NCI-H524 (cell line): Measurements from ENCODE around the gene PRR13.
"Not testable (repeated sequence)": the region's sequence is repeated elsewhere in the genome, so short reads cannot be mapped to it uniquely, and the experiment has no call there.

Source experiments
- DNase-seq, 2 experiments: peaks; one replicate each; lab custom pipeline; 2025; lab: John Stamatoyannopoulos, UW

Gene PRR13, protein sequence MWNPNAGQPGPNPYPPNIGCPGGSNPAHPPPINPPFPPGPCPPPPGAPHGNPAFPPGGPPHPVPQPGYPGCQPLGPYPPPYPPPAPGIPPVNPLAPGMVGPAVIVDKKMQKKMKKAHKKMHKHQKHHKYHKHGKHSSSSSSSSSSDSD

DNA sequence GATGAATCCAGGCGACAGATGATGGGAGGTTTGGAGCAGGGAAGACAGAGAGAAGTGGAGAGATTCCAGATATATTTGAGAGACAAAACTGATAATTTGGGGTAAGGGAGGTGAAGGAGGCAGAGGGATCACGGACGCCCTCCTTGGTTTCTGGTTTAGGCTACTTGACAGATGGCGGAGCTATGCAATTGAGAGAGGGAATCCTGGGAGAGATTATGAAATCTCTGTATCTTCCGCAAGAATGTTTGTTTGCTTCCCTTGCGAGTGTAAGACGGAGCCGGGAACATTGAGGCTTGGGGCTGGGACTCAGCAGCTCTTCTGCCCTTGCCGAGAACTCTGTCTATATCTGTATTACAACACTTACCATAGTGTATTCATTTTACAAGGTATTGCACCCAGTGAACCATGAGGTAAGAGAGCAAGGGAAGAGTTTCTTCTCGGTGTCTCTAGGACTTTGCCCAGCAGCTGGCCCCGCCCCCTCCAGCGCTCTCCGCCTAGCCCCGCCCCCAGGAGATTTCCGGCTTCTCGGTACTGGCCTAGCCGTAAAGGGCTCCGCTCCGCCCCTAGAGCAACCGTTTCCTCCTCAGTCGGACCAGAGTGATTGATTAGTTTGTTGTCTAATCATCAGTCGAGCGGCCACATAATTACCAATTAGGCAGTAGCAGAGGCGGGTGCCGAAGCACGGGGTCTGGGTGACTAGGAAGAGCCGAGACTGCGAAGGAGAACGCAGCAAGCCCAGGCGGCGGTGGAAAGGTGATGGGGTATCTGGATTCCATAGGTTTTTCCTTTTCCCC, at the start of gene PRR13:
Gene PRR13, plus strand, starts transcription at position 695 of the 794 bp plus-strand sequence. CDS start 981 bp downstream, outside the sequence.
- peak; percentile 95 to 99 for DNase-seq

DNA sequence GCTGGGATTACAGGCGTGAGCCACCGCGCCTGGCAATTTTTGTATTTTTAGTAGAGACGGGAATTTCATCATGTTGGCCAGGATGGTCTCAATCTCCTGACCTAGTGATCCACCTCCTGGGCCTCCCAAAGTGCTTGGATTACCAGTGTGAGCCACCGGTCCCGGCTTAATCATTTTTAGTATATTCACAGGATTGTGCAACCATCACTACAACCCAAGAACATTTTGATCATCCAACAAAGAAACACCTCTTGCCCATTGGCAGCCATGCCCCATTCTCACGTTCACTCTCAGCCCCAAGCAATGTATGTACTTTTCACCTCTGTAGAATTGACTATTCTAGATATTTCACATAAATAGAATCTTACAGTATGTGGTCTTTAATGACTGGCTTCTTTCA, 41.6 kb upstream of the PRR13 start:
- no peak for DNase-seq

DNA sequence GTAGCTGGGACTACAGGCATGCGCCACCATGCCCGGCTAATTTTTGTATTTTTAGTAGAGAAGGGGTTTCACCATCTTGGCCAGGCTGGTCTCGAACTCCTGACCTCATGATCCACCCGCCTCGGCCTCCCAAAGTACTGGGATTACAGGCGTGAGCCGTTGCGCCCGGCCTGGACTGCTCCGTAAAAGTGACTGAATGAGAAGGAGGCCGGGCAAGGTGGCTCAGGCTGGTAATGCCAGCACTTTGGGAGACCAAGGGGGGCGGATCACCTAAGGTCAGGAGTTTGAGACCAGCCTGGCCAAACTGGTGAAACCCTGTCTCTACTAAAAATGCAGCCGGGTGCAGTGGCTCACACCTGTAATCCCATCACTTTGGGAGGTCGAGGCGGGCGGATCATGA, 39.2 kb upstream of the PRR13 start:
- not testable (repeated sequence) for DNase-seq

GRCh38 chr12:53402871-53403270, 38.7 kb upstream of the PRR13 start:
- DNase-seq = no peak

DNA sequence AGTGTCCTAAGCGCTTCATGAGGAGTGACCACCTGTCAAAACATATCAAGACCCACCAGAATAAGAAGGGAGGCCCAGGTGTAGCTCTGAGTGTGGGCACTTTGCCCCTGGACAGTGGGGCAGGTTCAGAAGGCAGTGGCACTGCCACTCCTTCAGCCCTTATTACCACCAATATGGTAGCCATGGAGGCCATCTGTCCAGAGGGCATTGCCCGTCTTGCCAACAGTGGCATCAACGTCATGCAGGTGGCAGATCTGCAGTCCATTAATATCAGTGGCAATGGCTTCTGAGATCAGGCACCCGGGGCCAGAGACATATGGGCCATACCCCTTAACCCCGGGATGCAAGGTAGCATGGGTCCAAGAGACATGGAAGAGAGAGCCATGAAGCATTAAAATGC, 30.6 kb upstream of the PRR13 start:
- DNase-seq = no peak

DNA sequence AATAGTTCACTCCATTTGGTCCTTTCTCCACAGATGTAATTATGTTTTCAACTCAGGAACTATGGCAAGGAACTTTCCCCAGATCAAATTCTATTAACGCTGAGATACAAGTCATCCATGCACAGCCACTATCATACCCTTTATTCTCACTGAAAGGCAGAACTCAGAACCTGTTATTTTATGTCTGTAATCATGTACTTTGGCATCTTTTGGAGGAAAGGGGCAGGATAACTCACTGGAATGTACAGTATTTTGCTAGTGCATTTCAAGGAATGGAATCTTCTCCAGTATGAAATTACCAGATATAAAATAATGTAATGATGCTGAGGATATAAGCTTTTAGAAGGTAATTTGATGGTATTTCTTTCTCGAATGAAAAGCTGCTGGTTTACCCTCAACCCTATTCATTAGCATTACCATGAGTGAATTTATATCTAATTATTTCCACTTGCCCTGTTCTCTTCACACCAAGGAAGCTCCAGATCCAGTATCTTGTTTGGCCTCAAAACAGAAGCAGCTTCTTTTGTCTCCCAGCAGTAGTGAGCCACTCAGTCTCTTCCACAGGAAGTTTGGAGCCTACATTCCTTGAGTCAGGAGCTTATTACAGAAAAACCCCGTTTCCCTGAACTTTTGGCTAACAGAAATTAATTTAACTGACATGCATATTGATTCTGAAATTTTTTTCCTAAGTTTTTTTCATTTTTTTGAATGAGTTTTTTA, 27.9 kb upstream of the PRR13 start:
- DNase-seq = no peak

DNA sequence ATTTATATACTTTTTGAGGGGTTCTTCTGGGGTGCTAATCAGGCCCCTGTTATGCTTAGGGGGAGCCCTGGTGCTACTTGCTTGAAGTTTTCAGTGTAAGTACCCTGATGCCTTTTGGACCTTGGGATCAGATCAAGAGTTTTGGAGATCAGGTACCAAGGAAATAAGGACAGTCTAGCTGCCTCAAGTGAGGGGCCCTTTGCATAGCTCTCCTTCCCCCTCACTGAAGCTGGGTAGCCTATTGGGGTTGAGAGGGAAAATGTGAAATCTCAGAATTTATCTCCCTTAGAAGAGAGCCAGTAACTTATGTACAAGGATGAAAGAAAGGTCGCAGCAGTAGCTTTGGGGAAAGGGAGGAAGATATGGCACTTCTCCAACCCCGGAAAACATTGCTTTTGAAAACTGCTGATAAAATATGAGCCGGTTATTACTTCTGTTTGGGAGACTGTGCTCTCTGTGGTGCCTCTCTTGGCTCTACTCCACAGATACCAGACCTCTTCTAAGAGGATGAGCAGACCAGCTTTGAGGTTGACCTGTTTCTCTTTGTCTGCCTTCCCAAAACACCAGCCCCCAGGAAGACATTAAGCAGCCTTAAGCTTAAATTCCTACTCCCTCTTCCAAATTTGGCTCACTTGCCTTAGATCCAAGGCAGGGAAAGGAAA, 26.6 kb upstream of the PRR13 start:
- DNase-seq = no peak

DNA sequence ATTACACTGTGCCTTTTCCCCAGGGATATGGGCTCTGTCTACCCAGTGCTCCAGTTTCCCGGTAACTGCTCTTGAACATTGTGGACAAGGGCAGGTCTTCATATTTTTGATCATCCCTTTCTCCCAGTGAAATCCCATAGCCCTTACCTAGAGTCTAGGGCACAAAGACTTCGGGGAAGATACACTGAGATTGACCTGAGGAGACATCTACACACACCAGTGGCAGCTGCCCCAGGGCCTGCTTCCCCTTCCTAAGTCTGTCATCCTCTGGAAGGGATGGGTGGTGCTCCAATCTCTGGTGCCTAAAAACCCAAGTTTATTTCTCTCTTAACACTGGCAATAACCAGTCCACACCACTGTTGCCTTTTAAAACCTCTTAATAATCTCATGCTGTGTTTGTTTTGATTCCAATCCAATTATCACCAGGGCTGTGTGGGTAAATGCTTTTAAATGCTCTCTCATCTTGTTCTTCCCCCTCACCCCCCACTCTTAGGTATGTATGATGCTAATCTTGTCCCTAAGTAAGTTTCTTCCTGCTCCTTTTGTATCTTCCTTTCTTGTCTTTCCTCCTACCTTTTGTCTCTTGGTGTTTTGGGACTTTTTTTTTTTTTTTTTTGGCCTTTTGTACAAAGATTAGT, 25.7 kb upstream of the PRR13 start:
- not testable (repeated sequence) for DNase-seq

GRCh38 chr12:53417291-53417816, 24.2 kb upstream of the PRR13 start:
- DNase-seq = not testable (repeated sequence)

DNA sequence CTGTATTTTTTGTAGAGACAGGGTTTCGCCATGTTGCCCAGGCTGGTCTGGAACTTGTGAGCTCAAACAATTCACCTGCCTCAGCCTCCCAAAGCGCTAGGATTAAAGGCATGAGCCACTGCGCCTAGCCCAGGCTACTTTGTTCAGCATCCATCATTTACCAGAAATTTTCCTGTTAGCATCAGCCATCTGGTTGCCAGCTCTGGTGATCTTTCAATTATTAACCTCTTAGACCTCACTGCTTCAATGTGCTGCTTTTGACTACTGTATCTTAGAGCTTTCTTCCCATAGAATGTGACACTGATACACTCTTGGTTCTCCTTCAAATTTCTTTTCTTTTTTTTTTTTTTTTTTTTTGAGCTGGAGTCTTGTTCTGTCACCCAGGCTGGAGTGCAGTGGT, 23.3 kb upstream of the PRR13 start:
- DNase-seq = no peak

GRCh38 chr12:53419756-53420155, 21.8 kb upstream of the PRR13 start:
- DNase-seq = no peak

GRCh38 chr12:53422247-53422646, 19.3 kb upstream of the PRR13 start:
- not testable (repeated sequence) for DNase-seq

DNA sequence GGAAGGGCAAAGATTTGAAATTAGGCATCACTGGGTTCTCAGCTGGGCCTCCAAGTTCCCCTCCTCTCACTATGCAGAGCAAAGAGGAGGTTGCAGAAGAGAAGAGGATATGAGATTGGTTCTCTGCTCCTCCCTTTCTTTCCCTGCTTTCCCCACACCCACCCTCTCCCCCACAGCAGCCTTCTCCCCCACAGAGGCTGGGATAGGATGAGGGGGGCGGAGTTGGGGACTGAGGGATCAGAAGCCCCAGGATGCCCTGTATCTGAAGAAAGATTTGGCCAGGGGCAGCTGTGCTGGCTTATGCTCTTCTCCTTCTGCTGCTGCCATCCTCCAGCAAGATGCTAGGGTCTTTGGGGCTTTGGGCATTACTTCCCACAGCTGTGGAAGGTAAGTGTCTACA, 17.9 kb upstream of the PRR13 start, which contains the start of gene AMHR2:
Gene AMHR2, plus strand, starts transcription at position 259 of the 400 bp plus-strand sequence. Its CDS starts 80 bp downstream, at position 339.
- no peak for DNase-seq

DNA sequence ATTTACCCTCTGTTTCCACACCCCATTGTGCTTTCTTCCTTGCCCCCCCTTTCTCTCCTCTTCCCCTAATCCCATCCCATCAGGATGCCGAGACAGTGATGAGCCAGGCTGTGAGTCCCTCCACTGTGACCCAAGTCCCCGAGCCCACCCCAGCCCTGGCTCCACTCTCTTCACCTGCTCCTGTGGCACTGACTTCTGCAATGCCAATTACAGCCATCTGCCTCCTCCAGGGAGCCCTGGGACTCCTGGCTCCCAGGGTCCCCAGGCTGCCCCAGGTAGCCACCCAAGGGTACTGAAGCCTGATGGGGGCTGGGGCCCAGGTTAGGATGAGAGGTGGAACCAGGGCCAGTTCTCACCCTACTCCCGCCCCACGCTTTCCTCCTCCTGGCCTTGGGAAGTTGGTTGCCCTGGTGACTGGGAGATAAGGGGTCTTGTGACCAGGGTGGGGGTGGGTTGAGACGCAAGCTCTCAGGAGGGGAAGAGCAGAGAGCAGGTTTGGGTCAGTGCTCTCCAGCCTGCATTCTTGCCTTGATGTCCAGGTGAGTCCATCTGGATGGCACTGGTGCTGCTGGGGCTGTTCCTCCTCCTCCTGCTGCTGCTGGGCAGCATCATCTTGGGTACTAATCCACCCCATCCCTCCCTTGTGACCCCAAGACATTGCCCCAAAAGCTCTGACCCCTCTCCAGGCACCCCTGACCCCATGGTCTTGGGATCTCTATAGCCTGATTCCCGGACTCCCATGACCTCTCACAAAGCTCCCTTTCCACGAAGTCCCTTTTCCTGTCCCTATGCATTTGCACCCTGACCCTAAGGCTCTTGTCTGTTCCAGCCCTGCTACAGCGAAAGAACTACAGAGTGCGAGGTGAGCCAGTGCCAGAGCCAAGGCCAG, 16.7 kb upstream of the PRR13 start:
- no peak for DNase-seq

DNA sequence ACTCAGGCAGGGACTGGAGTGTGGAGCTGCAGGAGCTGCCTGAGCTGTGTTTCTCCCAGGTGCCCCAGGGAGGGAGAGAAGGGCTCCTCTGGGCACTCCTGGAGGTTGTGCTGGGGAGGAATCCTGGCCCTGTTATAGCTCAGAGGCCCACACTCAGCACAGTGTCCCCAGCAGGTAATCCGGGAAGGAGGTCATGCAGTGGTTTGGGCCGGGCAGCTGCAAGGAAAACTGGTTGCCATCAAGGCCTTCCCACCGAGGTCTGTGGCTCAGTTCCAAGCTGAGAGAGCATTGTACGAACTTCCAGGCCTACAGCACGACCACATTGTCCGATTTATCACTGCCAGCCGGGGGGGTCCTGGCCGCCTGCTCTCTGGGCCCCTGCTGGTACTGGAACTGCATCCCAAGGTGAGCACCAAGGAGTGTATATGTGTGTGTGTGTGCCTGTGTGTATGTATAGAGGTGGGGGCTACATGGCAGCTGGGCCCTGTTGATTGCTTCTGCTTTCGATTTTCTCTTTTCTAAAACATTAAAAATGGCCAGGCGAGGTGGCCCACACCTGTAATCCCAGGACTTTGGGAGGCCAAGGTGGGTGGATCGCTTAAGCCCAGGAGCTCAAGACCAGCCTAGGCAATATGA, 15.9 kb upstream of the PRR13 start:
- DNase-seq = no peak

GRCh38 chr12:53427905-53428594, 13.5 kb upstream of the PRR13 start:
- no peak for DNase-seq

DNA sequence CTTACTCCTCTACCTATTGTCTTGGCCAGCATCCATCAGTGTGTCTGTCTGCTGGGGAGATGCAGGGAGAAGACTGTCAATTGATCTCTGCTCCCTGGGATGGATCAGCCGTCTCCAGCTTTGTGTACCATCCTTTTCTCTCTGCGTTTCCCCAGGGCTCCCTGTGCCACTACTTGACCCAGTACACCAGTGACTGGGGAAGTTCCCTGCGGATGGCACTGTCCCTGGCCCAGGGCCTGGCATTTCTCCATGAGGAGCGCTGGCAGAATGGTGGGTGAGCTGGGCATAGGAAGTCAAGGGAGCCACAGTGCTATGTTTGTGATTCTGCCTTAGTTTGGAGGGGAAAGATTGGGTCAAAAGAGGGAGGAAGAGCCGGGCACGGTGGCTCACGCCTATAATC, 12.8 kb upstream of the PRR13 start:
- DNase-seq = no peak

DNA sequence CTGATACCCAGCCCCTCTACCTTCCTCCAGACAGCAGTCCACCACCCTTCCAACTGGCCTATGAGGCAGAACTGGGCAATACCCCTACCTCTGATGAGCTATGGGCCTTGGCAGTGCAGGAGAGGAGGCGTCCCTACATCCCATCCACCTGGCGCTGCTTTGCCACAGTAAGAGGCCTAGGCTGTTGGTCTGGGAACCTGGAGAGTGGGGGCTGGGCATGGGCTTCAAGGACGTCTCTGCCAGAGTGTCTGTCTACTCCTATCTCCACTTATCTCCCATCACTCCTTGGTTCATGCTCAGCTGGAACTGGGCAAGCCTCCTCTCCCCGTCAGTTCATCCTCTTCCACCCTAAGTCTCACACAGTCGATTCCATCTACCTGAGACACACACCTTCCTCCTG, 11.4 kb upstream of the PRR13 start:
- no peak for DNase-seq

DNA sequence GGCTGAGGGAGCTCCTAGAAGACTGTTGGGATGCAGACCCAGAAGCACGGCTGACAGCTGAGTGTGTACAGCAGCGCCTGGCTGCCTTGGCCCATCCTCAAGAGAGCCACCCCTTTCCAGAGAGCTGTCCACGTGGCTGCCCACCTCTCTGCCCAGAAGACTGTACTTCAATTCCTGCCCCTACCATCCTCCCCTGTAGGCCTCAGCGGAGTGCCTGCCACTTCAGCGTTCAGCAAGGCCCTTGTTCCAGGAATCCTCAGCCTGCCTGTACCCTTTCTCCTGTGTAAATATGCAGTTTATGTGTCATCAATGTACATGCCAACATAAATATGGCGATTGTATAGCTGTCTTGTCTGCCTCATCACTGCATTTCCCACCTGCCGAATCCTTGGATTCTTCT, 10.3 kb upstream of the PRR13 start:
- DNase-seq = no peak

GRCh38 chr12:53435326-53435725, 6.2 kb upstream of the PRR13 start:
- DNase-seq = not testable (repeated sequence)
